Stimulated activated CD8-positive, alpha-beta memory T cell treated with anti-CD3 and anti-CD28 coated beads, Interleukin-12 subunit alpha, Interleukin-12 subunit beta, amount 100 ng/mL, for 24 hours (primary cell): ENCODE measurements around the gene NCK2.
"Not testable (repeated sequence)": the region's sequence is repeated elsewhere in the genome, so short reads cannot be mapped to it uniquely, and the experiment has no call there.

Source experiments
- DNase-seq: peaks from one replicate; pipeline ENCODE4 v3.0.0-alpha.2; 2020; ENCODE audit errors: extremely low read depth

The NCK2 gene

DNA sequence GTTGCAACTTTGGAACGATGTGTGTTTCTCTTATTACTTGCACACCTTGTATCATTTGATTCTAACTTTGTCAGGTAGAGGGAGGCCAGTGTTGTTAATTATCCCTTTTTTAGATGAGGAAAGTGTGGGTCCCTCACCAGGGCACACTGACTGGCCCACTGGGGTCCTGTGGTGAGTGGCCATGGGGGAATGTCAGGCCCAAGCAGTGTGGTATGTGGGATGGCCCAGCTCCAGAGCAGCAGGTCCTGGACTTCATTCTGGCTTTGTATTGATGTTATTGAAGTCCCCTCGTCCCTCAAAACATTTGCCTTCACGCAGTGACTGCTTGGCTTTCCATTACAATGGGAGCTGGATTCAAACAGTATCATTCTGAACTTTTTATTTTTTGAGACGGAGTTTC, 11.7 kb downstream of the NCK2 start:
- no peak for DNase-seq

DNA sequence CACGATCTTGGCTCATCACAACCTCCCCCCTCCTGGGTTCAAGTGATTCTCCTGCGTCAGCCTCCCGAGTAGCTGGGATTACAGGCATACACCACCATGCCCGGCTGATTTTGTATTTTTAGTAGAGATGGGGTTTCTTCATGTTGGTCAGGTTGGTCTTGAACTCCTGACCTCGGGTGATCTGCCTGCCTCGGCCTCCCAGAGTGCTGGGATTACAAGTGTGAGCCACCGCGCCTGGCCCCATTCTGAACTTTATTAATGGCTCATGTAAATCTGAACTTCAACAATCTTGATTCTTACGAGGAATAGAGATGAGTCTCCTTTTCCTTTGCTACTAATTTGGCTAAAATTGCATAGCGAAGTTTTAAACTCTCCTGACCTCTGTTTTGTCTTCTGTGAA, 12.2 kb downstream of the NCK2 start:
- not testable (repeated sequence) for DNase-seq

DNA sequence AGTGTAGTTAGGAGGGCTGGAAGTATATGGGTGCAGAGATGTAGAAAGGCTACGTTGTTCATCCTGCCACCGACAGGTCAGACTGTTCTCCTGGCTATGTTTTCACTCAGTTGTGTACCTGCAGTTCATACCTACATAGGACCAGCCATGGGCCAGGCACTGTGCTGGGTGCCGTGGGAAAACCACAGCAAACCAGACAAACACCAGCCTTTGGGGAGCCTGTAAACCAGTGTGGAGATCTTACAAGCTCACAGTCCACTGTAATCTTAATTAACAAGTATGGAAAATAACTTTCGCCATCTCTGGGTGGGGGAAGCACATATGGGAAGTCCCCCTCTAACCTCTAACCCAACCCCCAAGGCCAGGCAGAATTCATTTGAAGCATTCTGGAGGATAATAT, 12.7 kb downstream of the NCK2 start:
- no peak for DNase-seq

DNA sequence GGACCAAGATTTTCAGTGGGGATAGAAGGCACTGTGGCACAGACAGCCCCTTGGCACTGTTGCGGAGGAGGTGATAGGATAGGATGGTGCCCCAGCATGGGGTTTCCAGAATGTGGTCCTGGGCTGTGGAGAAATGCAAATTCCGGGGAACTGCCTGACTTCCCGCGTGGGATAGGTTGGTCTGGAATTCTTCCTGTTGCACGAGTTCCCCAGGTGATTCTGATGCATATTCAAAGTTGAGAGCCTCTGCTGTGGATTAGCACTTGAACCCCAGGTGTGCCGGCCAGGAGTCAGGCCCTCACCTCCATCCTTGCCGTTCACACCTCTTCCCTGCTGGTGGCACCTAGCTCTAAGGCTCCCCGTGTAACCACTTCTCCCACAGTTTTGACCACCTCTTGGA, 15.5 kb downstream of the NCK2 start:
- no peak for DNase-seq

DNA sequence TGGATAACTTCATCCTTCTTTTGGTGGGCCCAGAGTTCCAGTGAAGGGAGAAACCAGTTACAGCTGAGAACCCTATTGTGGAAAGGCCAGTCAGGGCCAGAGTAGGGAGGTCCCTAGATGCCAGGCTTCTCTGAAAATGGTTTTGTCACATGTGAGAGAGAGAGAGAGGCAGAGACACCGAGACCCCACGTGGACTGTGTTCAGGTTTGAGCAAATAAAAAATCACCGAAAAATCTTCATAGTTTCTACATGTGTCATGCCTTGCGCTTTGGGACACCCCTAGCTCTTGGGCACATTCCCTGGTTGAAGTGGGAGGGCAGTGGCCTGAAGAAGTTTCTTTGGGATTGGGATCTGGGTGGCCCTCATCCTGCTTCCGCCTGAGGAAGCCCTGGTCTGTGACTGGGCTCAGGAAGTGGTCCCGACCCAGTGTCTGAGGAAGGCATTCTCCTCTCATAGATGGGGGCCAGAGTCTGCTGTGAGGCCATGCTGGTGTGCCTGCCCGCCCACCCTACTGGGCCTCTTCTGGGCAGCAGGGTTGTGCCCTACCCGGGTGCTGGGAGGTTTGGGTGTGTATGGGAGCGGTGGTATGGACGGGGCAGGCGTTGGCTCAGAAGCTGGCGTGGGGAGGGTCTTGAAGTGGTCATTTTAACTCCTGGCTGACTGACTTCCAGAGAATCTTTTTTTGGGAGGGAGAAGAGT, 16.1 kb downstream of the NCK2 start:
- DNase-seq, result no peak

DNA sequence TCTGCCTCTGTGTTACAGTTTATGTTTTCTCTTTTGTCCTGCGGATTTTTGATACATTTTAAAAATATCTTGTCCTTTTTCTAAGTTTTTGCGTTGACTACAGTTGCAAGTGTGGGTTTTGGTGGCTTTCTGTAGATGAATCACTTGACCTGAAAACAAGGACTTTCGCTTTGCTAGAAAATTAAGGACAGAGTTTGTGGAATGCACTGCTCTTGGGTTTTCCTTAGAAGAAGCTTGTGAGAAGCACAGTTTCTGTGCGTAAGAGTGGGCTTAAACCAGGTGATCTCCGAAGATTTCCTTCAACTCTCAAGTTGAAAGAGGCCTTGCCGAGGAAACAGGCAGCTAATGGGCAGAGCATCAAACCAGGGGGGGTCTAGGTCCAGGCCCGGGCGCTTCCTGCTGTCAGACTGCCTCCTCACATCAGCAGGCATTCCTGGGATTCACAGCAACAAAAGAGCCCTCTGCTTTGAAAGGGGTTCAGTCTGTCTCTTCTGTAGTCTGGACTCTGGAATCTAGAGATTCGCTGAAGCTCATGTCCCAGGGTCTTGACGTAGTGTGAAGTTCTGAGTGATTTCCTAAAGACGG, 17.3 kb downstream of the NCK2 start:
- no peak for DNase-seq

DNA sequence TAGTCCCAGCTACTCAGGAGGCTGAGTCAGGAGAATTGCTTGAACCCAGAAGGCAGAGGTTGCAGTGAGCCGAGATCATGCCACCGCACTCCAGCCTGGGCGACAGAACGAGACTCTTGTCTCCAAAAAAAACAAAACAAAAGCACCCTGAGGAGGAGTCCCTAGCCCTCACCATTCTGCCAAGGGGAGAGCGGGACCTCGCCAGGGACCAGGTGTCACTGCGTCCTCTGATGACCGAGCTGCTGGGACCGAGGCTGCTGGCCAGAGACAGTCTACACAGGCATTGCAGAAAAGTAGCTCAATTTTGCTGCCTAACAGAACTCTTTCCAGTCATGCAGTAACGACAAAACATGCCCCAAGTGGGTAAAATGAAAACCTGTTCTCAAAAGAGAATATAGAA, 18.4 kb downstream of the NCK2 start:
- no peak for DNase-seq

DNA sequence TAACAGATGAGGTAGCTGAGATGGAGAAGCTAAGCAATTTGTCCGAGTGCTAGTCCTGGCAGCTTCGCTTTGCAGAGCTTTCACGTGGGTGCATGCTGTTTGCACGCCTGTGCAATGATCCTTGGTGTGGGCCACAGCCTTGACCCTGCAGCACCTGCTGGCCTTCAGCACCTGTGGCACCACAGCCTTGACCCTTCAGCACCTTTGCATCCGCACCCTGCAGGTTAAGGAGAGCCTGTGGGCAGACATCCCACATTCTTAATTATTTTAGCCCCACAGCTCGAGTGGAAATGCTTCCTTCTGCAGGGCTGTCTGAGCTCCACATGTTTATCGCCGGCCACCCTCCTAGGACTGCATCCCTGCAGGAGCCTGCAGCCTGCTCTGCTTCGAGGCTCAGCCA, 19.3 kb downstream of the NCK2 start:
- no peak for DNase-seq

DNA sequence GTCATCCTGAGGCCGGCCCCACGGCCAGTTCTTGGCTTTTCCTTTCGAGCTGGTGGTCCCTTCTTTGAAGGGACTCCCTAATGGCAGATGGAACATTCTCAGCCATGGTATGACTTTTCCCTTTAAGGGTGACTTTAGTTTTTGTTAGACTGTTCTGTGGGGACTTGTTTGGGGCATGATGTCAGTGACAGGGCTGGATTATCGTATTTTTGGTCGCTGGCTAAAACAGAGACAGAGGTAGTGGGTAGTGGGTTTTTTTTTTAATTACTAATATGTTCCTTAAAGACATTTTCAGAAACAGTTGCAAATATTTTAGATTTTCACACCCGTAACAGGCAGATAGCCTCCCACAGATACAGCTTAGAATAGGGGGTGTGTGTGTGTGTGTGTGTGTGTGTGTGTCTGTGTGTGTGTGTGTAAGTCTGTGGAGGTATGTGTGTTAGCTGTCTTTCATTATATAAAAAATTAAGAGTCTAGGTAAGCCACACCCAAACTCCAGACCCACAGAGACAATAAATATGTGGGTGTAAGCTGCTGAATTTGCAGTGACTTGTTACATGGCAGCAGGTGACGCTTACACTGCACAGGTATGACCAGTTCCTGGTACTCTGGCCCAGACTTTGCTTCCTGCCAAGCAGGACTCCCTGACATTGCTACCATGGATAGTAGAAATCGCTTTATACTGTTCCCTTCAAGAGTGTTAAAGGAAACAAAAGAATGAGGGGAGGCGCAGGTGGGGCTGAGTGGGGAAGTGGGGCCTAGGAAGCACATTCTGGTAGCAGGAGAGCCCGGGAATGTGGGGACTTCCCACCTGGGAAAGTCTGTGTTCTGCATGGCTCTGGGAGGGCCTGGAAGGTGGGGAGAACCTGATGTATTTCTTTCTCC, 20.9 kb downstream of the NCK2 start:
- DNase-seq, result no peak

DNA sequence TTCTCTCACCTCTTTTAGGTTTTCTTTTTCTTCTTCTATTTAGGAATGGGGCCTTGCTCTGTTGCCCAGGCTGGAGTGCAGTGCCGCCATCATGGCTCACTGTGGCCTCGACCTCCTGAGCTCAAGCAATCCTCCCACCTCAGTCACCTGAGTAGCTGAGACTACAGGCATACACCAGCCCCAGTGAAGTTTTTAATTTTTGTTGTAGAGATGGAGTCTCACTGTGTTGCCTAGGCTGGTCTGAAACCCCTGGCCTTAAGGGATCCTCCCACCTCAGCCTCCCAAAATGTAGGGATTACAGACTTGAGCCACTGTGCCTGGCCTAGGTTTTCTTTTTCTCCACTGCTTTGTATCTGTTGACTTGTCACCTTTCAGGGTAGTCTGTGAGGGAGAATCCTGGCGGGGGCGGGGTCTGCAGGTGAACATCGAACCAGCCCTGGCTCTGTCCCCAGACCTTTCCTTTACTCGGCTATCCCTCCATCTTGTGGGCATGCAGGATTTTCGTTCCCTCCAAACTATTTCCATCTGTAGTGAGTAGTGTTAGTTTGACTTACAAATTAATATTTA, 21.7 kb downstream of the NCK2 start:
- no peak for DNase-seq

DNA sequence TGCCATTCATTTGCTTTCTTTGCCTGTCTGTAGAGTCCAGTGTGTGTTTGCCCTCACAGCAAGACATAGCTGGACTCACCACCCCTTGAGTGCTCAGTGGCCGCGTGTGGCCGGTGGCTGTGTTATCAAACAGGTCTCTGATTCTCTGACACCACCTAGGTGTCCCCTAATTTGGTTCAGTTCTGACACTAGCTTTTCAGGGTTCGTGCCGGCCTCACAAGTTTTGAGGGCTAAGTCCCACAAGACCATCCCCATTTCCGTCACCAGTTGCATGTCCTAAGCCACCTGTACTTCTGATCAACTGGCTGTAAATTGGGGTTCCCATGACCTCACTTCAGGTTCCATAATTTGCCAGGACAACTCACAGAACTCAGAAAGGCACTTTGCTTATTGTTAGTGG, 23.5 kb downstream of the NCK2 start:
- no peak for DNase-seq

DNA sequence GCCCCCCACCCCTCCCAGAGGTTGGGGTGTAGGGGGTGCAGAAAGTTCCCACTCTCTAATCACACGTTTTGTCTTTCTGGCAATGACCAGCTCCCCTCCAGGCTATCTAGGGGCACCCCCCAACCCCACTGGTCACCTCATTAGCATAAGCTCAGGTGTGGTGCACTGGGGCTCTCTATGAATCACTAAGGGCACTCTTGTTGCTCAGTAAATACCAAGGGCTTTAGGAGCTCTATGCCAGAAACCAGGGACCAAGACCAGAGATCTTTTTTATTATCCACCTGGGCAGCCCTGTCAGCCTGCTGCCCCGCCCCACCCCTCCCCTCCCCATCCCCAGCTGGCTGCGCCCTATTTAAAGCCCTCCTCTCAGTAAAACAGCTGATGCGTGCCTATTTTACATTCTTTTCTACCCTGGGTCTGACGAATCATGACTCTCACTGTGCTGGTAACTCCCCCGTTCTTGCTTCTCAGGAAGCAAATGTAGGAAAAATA, 24.3 kb downstream of the NCK2 start:
- no peak for DNase-seq

DNA sequence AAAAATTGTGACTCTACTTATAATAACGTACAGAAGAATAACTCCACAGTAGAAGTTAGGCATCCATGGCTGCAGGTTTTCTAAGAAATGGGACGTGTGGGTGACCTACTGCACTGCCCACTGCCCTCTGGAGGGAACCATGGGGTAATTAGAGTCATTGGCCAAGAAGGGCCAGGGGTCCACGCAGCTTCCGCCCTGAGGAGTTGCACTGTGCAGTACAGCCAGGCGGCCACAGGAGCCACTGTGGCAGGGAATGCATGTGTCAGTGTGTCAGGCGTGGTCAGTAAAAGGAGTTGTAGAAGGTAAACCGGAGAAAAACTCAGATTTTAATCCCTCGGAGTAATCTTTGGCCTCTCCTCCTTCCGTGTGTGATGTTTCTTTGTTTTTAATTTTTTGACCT, 24.8 kb downstream of the NCK2 start:
- no peak for DNase-seq

DNA sequence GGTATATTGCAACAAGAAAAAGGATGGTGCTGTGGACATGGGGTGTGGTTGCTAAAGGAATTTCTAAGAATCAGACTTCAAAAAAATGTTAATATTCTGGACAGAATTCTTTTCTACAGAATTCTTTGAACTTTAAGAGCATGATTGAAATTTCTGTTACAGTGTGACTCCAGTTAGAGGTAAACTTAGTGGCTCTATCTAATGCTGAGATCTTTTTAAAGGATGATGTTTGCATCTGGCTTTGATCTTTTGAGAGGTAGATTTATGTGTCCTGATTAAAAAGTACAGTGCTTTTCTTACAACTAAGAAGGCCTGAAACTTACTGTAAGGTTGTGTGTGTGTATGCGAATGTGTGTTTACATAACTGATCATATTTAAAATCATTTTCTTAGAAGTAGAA, 25.4 kb downstream of the NCK2 start:
- no peak for DNase-seq

DNA sequence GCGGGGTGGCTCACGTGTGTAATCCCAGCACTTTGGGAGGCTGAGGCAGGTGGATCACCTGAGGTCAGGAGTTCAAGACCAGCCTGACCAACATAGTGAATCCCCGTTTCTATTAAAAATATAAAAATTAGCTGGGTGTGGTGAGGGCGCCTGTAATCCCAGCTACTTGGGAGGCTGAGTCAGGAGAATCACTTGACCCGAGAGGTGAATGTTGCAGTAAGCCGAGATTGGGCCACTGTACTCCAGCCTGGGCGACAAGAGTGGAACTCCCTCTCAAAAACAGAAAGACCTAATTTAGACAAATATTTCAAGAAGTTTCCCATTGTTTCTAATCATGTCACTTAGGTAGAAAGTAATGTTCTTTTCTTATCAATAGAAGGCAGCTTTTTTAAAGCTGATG, 26.6 kb downstream of the NCK2 start:
- not testable (repeated sequence) for DNase-seq

DNA sequence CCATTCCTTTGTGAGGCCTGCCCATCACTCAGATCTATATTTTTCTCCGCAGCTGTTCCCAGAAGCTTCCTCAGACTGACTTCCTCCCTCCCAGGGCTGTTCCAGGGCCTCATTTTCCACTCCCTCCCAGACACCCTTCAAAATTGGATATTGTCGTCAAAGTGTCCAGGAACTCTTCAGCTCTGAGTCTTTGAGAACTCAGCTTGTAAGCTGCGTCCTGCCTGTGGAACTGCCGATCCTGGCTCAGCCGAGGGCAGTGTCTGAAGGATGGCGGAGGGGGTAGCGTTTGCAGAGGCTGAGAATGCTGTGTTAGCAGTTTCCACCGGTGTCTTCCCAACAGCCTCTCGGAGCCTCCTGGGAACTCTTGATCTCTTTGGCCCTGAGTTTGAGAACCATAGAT, 27.1 kb downstream of the NCK2 start:
- no peak for DNase-seq

DNA sequence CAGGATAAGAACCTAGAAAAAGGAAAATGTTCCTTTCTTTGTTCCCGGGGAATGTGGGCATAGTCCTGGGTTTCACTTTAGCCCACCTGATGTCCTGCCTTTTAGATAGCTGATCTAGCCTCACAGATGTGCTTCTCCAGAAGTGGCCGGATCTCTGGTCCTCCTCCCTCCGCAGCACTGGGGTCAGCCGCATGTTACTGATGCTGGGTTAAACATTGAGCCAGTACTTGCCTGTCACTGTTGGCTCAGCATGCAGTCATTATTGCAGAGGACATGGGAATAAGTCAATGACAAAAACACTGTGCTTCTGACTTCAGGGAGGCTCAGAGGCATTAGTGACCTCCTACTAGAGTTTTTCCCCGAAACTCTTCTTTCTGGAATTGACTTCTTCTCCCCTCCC, 27.6 kb downstream of the NCK2 start:
- DNase-seq, result no peak

DNA sequence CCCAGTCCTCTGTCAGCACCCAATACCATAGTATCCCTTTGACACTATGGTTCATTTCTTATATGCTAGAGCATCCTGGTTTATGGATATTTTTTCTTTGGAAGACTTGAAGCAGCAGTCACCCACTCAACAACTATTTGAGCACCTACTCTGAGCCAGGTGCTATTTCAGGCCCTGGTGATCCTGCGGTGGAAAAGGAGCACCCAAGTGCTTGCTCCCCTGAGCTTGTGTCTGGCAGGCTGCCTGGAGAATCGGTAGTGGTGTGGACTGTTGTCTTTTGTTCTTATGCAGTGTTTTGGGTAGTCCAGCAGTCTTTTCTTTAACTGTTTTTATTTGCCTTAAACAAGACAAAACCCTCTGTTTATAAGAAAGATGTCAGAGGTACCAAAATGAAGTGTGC, 28.9 kb downstream of the NCK2 start:
- DNase-seq, result no peak

DNA sequence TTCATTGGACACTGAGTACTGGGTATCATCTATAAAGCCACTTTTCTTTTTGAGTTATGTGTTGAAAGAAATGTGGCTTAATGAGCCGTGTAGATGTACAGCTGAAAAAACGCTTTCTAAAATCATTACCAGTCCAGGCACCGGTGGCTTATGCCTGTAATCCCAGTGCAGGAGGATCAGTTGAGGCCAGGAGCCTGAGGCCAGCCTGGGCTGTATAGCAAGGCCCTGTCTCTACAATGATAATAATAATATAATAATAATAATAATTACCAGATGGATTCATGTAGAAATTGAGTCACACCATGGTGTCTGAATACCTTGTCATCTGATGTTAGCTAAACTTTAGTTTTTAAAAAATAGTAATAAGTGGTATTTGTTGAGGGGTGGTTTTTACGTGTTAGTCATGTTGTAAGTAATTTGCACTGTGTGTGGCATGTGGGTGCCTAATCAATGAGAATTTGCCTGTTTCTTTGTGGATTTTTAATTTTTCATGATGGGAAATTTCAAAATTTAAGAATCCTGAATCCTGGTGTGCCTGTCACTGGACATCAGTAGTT, 30.1 kb downstream of the NCK2 start:
- no peak for DNase-seq

DNA sequence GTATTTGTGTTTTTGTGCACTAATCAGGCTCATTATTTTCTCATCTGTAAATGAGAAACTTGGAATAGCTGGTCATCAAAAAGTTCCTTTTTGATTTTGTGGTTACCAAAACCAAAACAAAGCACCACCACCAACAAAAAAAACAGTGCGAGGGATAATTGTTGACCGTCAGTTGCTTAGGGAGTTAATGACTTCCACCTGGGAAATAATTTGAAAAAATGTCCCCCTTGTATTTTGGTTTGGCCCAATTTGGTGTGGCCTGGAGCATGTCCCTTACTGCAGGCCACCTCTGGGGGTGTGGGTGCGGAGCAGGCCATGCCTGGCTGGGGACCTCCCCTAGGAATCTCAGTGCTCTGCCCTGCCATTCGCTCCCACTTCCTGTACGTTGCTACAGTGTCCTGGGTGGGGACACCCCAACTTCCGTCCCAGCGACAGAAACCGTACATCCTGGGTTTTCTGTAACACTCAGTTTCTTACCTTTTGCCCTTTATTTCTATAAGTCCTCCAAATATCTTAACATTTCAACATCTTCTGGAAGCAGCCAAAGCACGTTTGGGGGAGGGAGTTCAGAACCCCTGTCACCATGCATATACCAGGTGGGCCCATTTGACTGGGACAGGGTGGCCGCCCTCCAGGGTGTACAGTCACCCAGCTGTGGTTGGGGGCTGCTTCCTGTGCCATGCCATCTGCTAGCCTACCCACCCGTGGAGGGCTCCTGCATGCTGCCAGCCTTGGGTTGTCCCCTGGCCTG, 31.3 kb downstream of the NCK2 start:
- DNase-seq, result no peak

DNA sequence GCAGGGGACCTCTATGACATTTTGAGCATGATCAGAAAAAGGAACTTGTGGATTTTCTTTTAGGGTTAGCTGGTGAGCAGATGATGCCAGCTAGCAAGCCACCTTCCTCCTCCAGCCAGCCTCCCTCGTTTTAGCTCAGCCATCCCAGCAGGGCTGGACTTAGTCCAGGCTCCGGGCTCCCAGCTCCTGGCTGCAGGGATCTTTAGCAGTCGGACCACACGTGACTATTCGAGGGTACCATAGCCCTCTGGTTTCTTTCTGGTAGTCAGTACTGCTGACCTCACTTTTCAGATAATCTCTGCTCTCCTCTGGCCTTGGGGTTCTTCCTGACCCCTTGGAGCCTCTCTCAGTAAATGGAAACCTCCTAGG, 31.8 kb downstream of the NCK2 start:
- no peak for DNase-seq
